Dermis microvascular lymphatic vessel endothelial cell (primary cell): ENCODE results near the gene TLE1. TPM values are rescaled to one million over a fixed set of nuclear protein-coding genes. Genes with fewer than 3 reads are reported as not detected.
A peak's percentile ranks its signal among the peaks of the same experiment; 100 is the strongest.

Source experiments
- DNase-seq, 2 donors: peaks; one replicate each; pipeline versions ENCODE4 v3.0.0 to v3.0.0-alpha.2; 2010; ENCODE audit warnings: low read depth in 2 of 2
- total RNA-seq: library from RNA; depleted of rRNA; stranded (reverse); fragments of >200 nt; gene quantifications from 2 replicates; pipeline ENCODE4 v1.2.1, GENCODE V29; 2014

The TLE1 gene
- total RNA-seq, 1 donor from 2014 or later, result 50.8 TPM

DNA sequence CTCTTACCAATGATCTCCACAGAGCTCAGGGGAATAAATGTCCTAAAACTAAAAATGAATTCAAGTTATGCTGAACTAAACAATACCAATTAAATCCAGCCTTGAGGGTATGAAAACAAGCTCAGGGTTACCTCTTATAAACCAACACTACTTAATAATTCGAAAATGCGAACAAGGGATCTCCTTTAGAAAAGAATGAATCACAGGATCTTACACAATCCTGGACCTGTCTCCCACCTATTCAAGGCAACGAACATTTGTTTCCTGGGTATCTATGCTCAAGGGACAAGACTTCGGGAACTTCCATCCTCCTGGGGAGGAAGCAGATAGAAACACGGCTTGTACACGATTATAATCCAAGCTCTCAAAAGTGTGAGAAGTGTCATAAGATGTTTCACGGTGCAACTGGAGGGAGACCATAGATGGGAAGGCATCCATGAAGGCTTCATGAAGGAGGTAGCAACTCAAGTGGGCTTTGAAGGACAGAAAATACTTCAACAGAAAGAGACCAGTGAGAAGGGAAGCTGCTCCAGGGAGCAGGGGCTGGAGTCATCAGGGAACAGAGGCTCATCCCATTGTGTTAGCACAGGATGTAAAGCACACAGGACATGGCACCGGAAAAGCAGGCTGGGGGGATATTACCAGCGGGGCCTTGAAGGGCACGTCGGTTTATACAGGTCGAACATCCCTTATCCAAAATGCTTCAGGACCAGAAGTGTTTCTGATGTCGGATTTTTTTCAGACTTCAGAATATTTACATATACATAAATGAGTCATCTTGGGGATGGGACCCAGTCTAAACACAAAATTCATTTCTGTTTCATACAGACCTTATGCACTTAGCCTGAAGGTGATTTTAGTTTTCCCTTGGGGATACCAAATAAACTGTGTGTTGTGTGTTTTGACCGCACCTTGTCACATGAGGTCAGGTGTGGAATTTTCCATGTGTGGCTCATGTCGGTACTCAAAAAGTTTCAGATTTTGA, 87.4 kb downstream of the TLE1 start:
- peak; percentile 48 to 80 for DNase-seq

- DNase-seq, result no peak
These were observed 88.7 kb downstream of the TLE1 start for GRCh38 chr9:81600631-81601030.

DNA sequence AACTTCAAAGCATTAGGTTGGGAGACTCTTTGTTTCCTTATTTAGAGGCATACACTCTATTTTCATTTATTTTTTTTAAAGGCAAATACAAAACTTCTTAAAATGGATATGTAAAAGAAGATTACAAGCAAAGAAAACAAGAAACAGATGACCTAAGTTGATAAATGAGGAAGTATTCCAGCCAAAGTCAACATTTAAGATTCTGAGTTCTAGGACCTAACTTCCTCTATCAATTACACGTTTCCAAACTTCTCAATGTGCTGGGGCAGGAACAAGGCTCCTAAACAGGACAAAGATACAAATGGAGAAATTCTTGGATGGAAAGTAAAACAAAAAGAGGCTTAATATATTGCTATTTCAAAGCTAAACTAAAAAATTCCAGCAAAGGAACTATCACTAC, 89.5 kb downstream of the TLE1 start:
- DNase-seq, result peak in 1 of 2 donors; percentile 54

DNA sequence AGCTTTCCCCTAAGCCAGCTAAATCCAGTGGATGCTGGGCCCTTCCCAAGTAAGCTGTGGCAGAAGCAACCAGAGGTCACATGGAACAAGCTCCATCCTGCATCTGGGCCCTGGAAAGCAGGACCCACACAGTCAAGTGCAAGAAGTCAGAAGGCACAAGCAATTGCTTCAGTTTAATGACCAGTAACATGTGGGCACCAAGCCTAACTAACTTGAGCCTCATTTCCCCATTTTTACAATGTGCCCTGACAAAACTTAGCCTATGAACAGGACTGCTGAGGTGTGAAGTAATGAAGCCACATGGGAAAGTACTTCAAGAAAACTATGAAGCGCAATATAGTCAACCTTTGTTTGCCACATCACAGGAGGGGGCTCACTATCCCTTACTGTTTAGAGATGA, 90.5 kb downstream of the TLE1 start:
- DNase-seq, result no peak

GRCh38 chr9:81598123-81598497, 91.2 kb downstream of the TLE1 start:
- DNase-seq, result peak in 1 of 2 donors; percentile 38

GRCh38 chr9:81597419-81598122, 91.8 kb downstream of the TLE1 start:
- peak in 1 of 2 donors; percentile 47 for DNase-seq

DNA sequence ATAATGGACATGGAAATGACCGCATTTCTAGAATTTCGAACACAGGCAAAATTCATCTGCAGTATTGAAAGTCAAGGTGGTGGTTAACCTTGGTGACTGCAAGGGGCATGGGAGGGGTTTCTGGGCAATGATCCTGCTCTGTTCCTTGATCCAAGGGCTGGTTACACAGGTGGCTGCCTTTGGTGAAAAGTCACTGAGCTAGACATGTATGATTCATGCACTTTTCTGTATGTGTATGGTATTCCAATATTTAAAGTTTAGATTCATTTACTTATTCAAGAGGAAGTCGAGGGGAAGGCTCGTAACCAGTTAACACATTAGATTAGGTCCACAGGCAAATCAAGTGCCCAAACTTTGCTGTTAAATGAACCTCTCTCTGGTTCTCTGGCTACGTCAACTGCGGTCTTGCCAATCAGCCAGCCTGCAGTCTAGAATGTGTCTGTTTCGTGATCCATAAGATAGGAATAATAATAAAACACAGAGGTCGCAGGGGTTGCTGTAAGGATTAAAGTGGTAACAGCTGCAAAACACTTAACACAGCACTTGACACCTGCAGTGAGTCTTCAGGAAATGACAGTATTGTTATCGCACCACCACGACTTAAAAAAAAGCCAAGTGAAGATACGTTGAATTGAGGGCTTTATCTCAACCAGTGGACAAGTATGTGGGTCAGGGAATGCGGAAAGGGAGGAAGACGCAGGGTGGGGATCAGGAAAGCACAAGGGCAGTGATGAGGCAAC, 92.5 kb downstream of the TLE1 start:
- DNase-seq, result peak; percentile 51 to 94

DNA sequence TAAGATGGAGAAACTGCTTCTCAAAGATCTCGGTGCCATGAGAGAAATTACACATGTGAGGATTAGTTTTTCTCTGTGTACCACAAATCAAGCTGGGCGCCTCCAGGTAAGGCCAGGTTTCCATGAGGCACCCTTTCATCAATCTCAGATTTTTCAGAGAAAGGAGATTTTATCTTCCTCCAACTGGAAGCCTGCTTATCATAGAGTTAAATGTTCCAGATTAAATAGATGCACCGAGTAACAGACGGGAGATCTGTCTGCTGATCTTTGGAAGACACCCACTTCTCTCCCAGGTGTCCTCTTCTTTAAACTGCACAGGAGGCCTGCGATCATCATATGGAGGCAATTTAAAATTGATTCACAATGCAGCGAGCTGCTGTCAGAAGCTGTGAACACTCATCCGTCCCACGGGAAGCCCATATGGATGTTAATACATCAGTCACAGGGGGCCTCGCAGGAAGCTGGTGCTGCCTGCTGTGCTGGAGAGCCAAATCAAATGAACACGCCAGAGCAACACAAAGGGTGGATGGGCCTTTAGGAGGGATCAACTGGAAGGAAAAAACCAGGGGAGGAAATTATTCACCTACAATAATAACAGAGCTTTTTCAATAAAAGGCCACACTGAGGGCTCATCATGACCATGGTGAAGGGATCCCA, 93.3 kb downstream of the TLE1 start:
- peak; percentile 91 to 99 for DNase-seq

GRCh38 chr9:81595293-81595692, 94.1 kb downstream of the TLE1 start:
- DNase-seq, result peak in 1 of 2 donors; percentile 85

DNA sequence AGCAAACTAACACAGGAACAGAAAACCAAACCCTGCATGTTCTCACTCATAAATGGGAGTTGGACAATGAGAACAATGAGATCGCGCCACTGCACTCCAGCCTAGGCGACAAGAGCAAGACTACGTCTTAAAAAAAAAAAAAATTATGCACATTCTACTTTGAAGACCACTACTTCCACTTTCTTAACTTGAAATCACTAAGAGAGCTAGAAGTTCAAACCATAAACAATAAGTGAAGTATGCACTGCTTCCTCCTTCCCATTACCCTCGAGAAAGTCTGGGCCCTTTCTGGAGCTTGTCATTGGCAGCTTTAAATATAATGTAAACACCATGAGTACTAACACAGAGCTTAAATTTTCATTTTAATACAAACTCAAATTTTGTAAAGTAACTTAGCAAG, 94.9 kb downstream of the TLE1 start:
- no peak for DNase-seq

GRCh38 chr9:81592887-81593266, 96.5 kb downstream of the TLE1 start:
- peak; percentile 38 to 85 for DNase-seq

- no peak for DNase-seq
These were observed 97.6 kb downstream of the TLE1 start for GRCh38 chr9:81591791-81592190.

DNA sequence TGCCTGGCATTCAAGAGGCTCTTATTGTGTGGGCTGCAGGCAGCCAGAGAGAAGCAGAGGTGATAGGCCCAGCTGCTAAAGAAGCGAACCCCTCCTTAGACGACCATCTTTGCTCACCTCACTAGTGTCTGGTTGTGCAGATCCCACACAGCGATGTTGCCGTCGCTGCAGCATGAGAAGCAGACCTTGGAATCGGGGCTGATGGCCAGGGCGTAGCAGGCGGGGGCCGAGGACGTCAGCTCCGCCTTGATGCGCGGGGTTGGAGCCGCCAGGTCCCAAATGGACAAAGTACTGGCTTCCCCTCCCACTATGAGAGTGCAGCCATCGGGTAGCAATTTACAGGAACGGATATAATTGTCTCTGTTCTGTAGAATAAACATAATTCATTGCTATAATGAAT, 98.7 kb downstream of the TLE1 start:
- DNase-seq, result no peak

DNA sequence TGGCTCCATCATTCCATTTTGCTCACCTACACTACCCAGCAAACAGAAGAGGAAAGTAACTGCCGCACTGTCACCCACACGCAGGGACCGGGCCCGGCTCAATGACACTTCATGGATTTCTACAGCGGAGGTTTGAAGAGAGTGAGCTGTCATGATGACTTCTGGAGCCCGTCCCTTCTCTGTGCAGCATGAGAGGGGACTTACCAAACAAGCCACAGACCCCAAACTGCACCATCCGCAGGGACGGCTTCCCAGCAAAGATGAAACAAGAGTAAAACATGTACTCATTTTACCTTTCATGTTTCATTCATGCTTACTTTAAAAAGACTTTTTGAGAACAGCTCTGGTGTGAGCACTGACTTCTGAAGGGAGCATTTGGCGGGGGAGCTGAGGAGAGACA, 99.5 kb downstream of the TLE1 start:
- no peak for DNase-seq

DNA sequence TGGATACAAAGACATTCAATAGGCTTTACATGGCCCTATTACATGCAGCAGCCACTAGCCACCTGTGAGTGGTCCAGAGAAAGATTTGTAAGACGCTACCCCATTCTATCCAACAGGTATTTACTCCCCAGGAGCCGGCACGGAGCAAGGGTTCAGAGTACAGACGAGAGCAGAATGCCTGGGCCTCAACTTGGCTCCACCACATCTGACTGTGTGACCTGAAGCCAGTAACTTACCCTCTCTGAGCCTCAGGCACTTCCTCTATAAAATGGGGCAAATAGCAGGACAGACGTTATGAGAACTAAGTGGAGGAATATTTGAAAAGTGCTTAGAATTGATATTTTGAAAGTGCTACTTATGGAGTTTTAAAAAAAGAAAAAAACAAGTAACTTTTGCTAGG, 100.0 kb downstream of the TLE1 start:
- no peak for DNase-seq

DNA sequence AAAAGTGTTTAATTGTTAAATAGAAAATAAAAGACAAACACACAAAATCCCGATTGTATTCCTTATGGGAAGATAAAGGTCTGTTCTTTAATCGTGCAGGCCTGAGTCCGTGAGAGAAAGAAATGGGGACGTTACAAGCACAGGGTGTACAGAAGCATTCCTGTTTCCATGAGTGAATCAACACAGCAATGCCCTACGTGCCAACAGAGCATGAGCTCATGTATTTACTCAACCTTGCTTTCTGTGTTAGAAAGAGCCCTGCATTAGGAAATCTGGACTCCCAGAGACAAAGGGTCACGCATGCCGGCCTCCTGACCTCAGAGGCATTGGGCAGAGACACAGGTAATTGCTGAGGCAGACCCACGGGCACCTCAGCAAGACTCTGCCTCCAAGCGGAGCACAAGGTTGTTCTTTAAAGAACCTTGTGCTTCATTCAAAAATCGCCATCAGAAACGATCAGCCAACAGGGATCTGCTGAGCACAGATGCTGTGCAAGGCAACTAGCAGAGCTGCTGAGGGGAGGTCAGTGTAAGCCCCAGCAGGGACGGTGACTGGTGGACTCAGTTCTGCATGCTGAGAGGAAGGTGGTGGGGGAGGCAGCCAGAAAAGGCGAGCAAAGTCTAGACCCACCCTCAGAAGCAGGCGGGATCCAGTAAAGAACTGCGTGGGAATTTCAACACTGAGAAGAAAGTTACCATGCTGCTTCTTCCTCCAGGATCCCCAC, 101.0 kb downstream of the TLE1 start:
- peak; percentile 95 to 96 for DNase-seq

- no peak for DNase-seq
These were observed 102.6 kb downstream of the TLE1 start for GRCh38 chr9:81586786-81587185.

- DNase-seq, result peak; percentile 67 to 88
These were observed 104.1 kb downstream of the TLE1 start for GRCh38 chr9:81585191-81585763.

- no peak for DNase-seq
These were observed 105.2 kb downstream of the TLE1 start for GRCh38 chr9:81584099-81584498.

GRCh38 chr9:81581986-81582385, 107.4 kb downstream of the TLE1 start:
- DNase-seq, result no peak
